OCI-LY3 (cell line): ENCODE data around the gene SELENOK.
A peak's percentile ranks its signal among the peaks of the same experiment; 100 is the strongest.

Experiments used
- H2AFZ ChIP-seq: fragments of 200-600, 300-600 bp; shearing (Covaris generic); 2 replicates; pipeline ENCODE4 v1.6.0; 2014; ENCODE audit warnings: antibody characterized with exemption, low read depth, low read length
- H3K27ac ChIP-seq: fragments of 200-600, 300-600 bp; sonication (generic); 2 replicates; pipeline ENCODE4 v1.5.1; 2014; ENCODE audit warnings: mild to moderate bottlenecking, low read length, moderate library complexity, mixed read lengths
- H3K27me3 ChIP-seq: fragments of 200-600, 300-600 bp; sonication (generic); 2 replicates; pipeline ENCODE4 v1.6.1; 2014; ENCODE audit warnings: low read depth, low read length, mixed read lengths
- H3K36me3 ChIP-seq: fragments of 200-600, 300-600 bp; sonication (generic); replicated peaks from 2 replicates; pipeline ENCODE3; 2014; ENCODE audit warnings: low read depth, low read length, mixed read lengths
- H3K4me1 ChIP-seq: fragments of 300-600, 200-600 bp; sonication (generic); 2 replicates; pipeline ENCODE4 v1.6.1; 2014; ENCODE audit warnings: low read length, mixed read lengths
- H3K4me2 ChIP-seq: fragments of 200-600, 300-600 bp; sonication (generic); 2 replicates; pipeline ENCODE4 v1.6.1; 2014; ENCODE audit warnings: low read length, mixed read lengths
- H3K4me3 ChIP-seq: fragments of 300-600, 200-600 bp; sonication (generic); 2 replicates; pipeline ENCODE4 v1.5.1; 2014; ENCODE audit warnings: antibody characterized with exemption, mild to moderate bottlenecking, low read length, moderate library complexity
- H3K79me2 ChIP-seq: fragments of 300-600, 200-600 bp; shearing (Covaris generic); 2 replicates; pipeline ENCODE4 v1.6.1; 2014; ENCODE audit warnings: mild to moderate bottlenecking, low read length, mixed read lengths
- H3K9ac ChIP-seq: fragments of 300-600, 200-600 bp; shearing (Covaris generic); 2 replicates; pipeline ENCODE4 v1.6.0; 2014; ENCODE audit warnings: mild to moderate bottlenecking, low read length, moderate library complexity
- H3K9me3 ChIP-seq: fragments of 200-600, 300-600 bp; shearing (Covaris generic); 2 replicates; pipeline ENCODE4 v1.6.1; 2014; ENCODE audit warnings: low read length, mixed read lengths; ENCODE audit not compliant: insufficient read depth
- H4K20me1 ChIP-seq: fragments of 200-600, 300-600 bp; sonication (generic); 2 replicates; pipeline ENCODE4 v1.6.1; 2016; ENCODE audit warnings: low read length, mixed read lengths; ENCODE audit not compliant: insufficient read depth
- EZH2phosphoT487 ChIP-seq: fragments of 200-600 bp; shearing (Covaris generic); IDR thresholded peaks from 2 replicates; pipeline ENCODE4 v1.6.1; 2018; ENCODE audit warnings: antibody characterized with exemption, mixed run types, low read depth
- TF ChIP-seq, protein P1 (sequence below): fragments of 200-600, 300-600 bp; sonication (generic); IDR thresholded peaks from 2 replicates; pipeline ENCODE4 v1.5.1; 2014; ENCODE audit warnings: antibody characterized with exemption, low read length, low read depth

The SELENOK gene

GRCh38 chr3:53890726-53891475, 758 bp downstream of the SELENOK start:
- Histone ChIP-seq H4K20me1 (peaks cover 6% of the 10 kb centered on the region; the same call in 1 of the 2 replicates), H2AFZ (peak overlapping the region; percentile 32), H3K4me1 (peaks cover 18% of the 10 kb centered on the region), H3K27ac (peak overlapping the region; percentile 63), H3K4me3 (peak overlapping the region; percentile 92), H3K79me2 (peaks cover 48% of the 10 kb centered on the region), H3K9ac (peak overlapping the region; percentile 91), H3K27me3 (no peaks in the 10 kb centered on the region), H3K4me2 (peak overlapping the region; percentile 93), H3K36me3 (peaks cover 27% of the 10 kb centered on the region), H3K9me3 (no peaks in the 10 kb centered on the region)
- TF ChIP-seq, protein P1, sequence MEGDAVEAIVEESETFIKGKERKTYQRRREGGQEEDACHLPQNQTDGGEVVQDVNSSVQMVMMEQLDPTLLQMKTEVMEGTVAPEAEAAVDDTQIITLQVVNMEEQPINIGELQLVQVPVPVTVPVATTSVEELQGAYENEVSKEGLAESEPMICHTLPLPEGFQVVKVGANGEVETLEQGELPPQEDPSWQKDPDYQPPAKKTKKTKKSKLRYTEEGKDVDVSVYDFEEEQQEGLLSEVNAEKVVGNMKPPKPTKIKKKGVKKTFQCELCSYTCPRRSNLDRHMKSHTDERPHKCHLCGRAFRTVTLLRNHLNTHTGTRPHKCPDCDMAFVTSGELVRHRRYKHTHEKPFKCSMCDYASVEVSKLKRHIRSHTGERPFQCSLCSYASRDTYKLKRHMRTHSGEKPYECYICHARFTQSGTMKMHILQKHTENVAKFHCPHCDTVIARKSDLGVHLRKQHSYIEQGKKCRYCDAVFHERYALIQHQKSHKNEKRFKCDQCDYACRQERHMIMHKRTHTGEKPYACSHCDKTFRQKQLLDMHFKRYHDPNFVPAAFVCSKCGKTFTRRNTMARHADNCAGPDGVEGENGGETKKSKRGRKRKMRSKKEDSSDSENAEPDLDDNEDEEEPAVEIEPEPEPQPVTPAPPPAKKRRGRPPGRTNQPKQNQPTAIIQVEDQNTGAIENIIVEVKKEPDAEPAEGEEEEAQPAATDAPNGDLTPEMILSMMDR = no peak
- no peak for TF ChIP-seq EZH2phosphoT487

- Histone ChIP-seq H3K79me2 (peaks cover 48% of the 10 kb centered on the region), H3K36me3 (peaks cover 45% of the 10 kb centered on the region), H3K4me3 (no peak overlapping the region)
Observed at GRCh38 chr3:53888232-53888631, 3.4 kb downstream of the SELENOK start.

DNA sequence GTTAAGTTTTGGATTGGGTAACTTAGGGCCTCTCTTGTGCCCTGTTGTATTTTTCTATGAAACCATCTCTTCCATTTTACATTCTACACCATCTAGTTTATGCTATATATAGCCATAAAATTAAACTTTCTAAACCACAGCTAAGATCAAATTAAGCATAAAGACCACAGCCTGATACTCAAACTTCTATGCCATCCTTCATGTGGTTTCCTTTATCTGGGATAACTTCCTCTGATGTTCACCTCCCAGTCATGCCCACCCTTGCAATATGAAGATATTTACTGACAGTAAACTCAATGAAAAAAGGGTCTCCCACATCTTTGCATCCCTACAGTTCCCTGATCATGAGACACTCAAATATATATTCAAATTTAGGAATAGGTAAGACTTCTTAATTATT, 4.2 kb downstream of the SELENOK start:
- Histone ChIP-seq H3K79me2 (peaks cover 48% of the 10 kb centered on the region), H4K20me1 (peaks cover 6% of the 10 kb centered on the region; the same call in 1 of the 2 replicates), H3K9me3 (no peaks in the 10 kb centered on the region), H3K27me3 (no peaks in the 10 kb centered on the region), H2AFZ (no peak overlapping the region), H3K4me2 (no peak overlapping the region), H3K4me3 (no peak overlapping the region), H3K27ac (no peak overlapping the region), H3K36me3 (peaks cover 51% of the 10 kb centered on the region), H3K9ac (no peak overlapping the region), H3K4me1 (peaks cover 14% of the 10 kb centered on the region)
- TF ChIP-seq, protein P1 = no peak
- TF ChIP-seq EZH2phosphoT487 = no peak

More at GRCh38 chr3:53888232-53888631, 3.4 kb downstream of the SELENOK start:
- no peak for TF ChIP-seq EZH2phosphoT487
- TF ChIP-seq, protein P1 = no peak
- Histone ChIP-seq H3K9me3 (no peaks in the 10 kb centered on the region), H2AFZ (no peak overlapping the region), H3K27me3 (no peaks in the 10 kb centered on the region), H3K27ac (no peak overlapping the region), H3K4me1 (peaks cover 18% of the 10 kb centered on the region), H3K4me2 (no peak overlapping the region), H3K9ac (no peak overlapping the region), H4K20me1 (peaks cover 6% of the 10 kb centered on the region; the same call in 1 of the 2 replicates)

DNA sequence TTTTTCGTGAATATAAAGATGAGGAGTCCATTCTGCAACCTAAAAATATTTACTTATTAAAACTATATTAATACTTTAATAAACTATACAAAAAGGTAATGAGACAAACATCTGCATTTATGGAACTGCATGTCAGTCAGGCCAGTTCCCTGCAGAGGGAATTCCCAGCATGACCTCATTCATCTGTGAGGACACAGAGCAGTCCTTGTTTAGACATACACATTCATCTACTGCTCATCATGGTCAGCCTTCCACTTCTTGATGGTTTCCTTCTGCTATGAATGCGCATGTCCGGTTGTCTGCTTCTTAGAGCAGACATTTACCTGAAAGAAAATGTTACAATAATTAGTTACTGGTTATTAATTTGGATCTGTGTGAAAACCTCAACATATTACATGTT, 6.4 kb downstream of the SELENOK start:
- no peak overlapping the region for H2AFZ ChIP-seq
- H3K4me3 ChIP-seq = no peak overlapping the region
- no peak overlapping the region for H3K27ac ChIP-seq
- H3K27me3 ChIP-seq = no peaks in the 10 kb centered on the region
- no peaks in the 10 kb centered on the region for H3K9me3 ChIP-seq
- peaks cover under 1% of the 10 kb centered on the region; the same call in 1 of the 2 replicates for H4K20me1 ChIP-seq
- no peak overlapping the region for H3K4me2 ChIP-seq
- TF ChIP-seq EZH2phosphoT487 = no peak
- TF ChIP-seq, protein P1 = no peak
- H3K79me2 ChIP-seq = peaks cover 51% of the 10 kb centered on the region
- H3K9ac ChIP-seq = no peak overlapping the region
- peaks cover 19% of the 10 kb centered on the region for H3K4me1 ChIP-seq
- H3K36me3 ChIP-seq = peaks cover 52% of the 10 kb centered on the region
